Measurements from ENCODE around the gene NSA2.
"Not testable (repeated sequence)": the region's sequence is repeated elsewhere in the genome, so short reads cannot be mapped to it uniquely, and the experiment has no call there.

NSA2 gene

GRCh38 chr5:74736759-74737158 lies 30.3 kb upstream of the NSA2 start:
- H3K4me1 ChIP-seq (ENCODE audit: control insufficient read depth, insufficient read depth, low read length) = no peaks in the 10 kb centered on the region
- H3K9me3 ChIP-seq (ENCODE audit: control insufficient read depth, insufficient read depth, low read depth, low read length) = no peaks in the 10 kb centered on the region
- H3K27ac ChIP-seq (ENCODE audit: extremely low read depth, low read depth, low read length) = no peak overlapping the region
- no peak for TF ChIP-seq ZNF837 (tag by site-specific recombination; IDR thresholded peaks at IDR 0.05)
- no peak for TF ChIP-seq ZNF416 (tag by site-specific recombination; IDR thresholded peaks at IDR 0.05)
- no peak for TF ChIP-seq ZIC2 (tag by site-specific recombination; IDR thresholded peaks at IDR 0.05)
- TF ChIP-seq ZNF280D (tag by site-specific recombination; IDR thresholded peaks at IDR 0.05) = no peak
- TF ChIP-seq SCRT2 (tag by site-specific recombination; IDR thresholded peaks at IDR 0.05) = no peak
- CTCF ChIA-PET = interaction anchor here (1.5 kb wide), 1 partner anchor 834 kb away, joined by 3 read pairs; no protein-coding TSS in a partner anchor
- POLR2A ChIA-PET = no interaction called here
- no peak overlapping the region for H3K4me3 ChIP-seq (ENCODE audit: low read depth, low read length)
- H3K36me3 ChIP-seq (ENCODE audit: control insufficient read depth in 2 of 2, insufficient read depth in 1 of 2, low read length in 2 of 2) = peaks cover 55 to 73% of the 10 kb centered on the region in 2 experiments

- TF ChIP-seq PATZ1 (tag by site-specific recombination; IDR thresholded peaks at IDR 0.05) (no peak), ZNF777 (tag by site-specific recombination; IDR thresholded peaks at IDR 0.05; ENCODE audit: borderline replicate concordance) (no peak), ZNF561 (tag by site-specific recombination; IDR thresholded peaks at IDR 0.05; ENCODE audit: borderline replicate concordance) (no peak), ZNF473 (tag by site-specific recombination; IDR thresholded peaks at IDR 0.05) (no peak), ZNF548 (tag by site-specific recombination; IDR thresholded peaks at IDR 0.05) (no peak), HOXD13 (CRISPR knock-in tag; IDR thresholded peaks at IDR 0.05; ENCODE audit: borderline replicate concordance) (no peak), ZXDB (tag by site-specific recombination; IDR thresholded peaks at IDR 0.05) (no peak), ZNF76 (tag by site-specific recombination; IDR thresholded peaks at IDR 0.05; ENCODE audit: borderline replicate concordance, low read depth) (no peak), ZNF146 (tag by site-specific recombination; IDR thresholded peaks at IDR 0.05) (no peak), ZNF426 (tag by site-specific recombination; IDR thresholded peaks at IDR 0.05) (no peak), ZNF670 (tag by site-specific recombination; IDR thresholded peaks at IDR 0.05; ENCODE audit: low read depth) (no peak), ZNF692 (tag by site-specific recombination; IDR thresholded peaks at IDR 0.05) (no peak), GLIS1 (tag by site-specific recombination; IDR thresholded peaks at IDR 0.05) (no peak), ZNF776 (tag by site-specific recombination; IDR thresholded peaks at IDR 0.05; ENCODE audit: borderline replicate concordance) (no peak)
- H3K36me3 ChIP-seq (ENCODE audit: control insufficient read depth in 2 of 2, insufficient read depth in 1 of 2, low read length in 2 of 2) = peaks cover 55 to 73% of the 10 kb centered on the region in 2 experiments
- POLR2A ChIA-PET = no interaction called here
- no peaks in the 10 kb centered on the region for H3K4me1 ChIP-seq (ENCODE audit: control insufficient read depth, insufficient read depth, low read length)
- no peak overlapping the region for H3K27ac ChIP-seq (ENCODE audit: extremely low read depth, low read depth, low read length)
- H3K4me3 ChIP-seq (ENCODE audit: low read depth, low read length) = no peak overlapping the region
- H3K9me3 ChIP-seq (ENCODE audit: control insufficient read depth, insufficient read depth, low read depth, low read length) = no peaks in the 10 kb centered on the region
- CTCF ChIA-PET = interaction anchor here (1.4 kb wide), 1 partner anchor 38 kb away, joined by 3 read pairs; no protein-coding TSS in a partner anchor
Measured at GRCh38 chr5:74738406-74738805, 28.6 kb upstream of the NSA2 start.

GRCh38 chr5:74748742-74749141 lies 18.3 kb upstream of the NSA2 start:
- POLR2A ChIA-PET; H3K27ac ChIP-seq (ENCODE audit: extremely low read depth, low read depth, low read length); H3K4me3 ChIP-seq (ENCODE audit: low read depth, low read length); H3K4me1 ChIP-seq (ENCODE audit: control insufficient read depth, insufficient read depth, low read length); H3K9me3 ChIP-seq (ENCODE audit: control insufficient read depth, insufficient read depth, low read depth, low read length): not testable (repeated sequence)
- CTCF ChIA-PET = interaction anchor here (0.7 kb wide), 1 partner anchor 27 kb away, joined by 3 read pairs; no protein-coding TSS in a partner anchor
- peaks cover 61 to 77% of the 10 kb centered on the region in 2 experiments for H3K36me3 ChIP-seq (ENCODE audit: control insufficient read depth in 2 of 2, insufficient read depth in 1 of 2, low read length in 2 of 2)
